Caco-2 (cell line): ENCODE results near the gene TTC17. TPM values are rescaled to one million over a fixed set of nuclear protein-coding genes. Genes with fewer than 3 reads are reported as not detected.

Experiments
- BruUV-seq: library from RNA; stranded (reverse); fragments of 400-500 nt; replicated peaks from 2 replicates; lab custom pipeline; 2021; lab: Mats Ljungman, UMichigan
- CTCF ChIA-PET: fragments of 300-600 bp; sonication (Branson Sonifier 250); formaldehyde crosslinking; loops from one replicate; lab custom pipeline; 2022; ENCODE audit warnings: antibody characterized with exemption; lab: Charles Lee
- POLR2A ChIA-PET: fragments of 300-600 bp; sonication (Branson Sonifier 250); formaldehyde crosslinking; loops from one replicate; lab custom pipeline; 2022; ENCODE audit warnings: antibody characterized with exemption; lab: Charles Lee
- DNase-seq, 2 experiments: peaks; one replicate each; pipeline versions ENCODE4 v3.0.0 to v3.0.0-alpha.2; 2020 to 2022
- H3K27me3 ChIP-seq: replicated peaks from 2 replicates; pipeline ENCODE4 v1.6.0; 2011; ENCODE audit warnings: low read length; ENCODE audit not compliant: control insufficient read depth, insufficient read depth
- H3K36me3 ChIP-seq: 2 replicates; pipeline ENCODE4 v1.5.1; 2011; ENCODE audit warnings: low read length; ENCODE audit not compliant: control insufficient read depth, insufficient read depth
- H3K4me1 ChIP-seq: fragments of 250-450 bp; sonication (Bioruptor Pico); 2 replicates; pipeline ENCODE4 v1.5.1; 2020; ENCODE audit warnings: mild to moderate bottlenecking
- H3K4me3 ChIP-seq: 2 replicates; pipeline ENCODE4 v1.5.1; 2011; ENCODE audit warnings: low read depth, mild to moderate bottlenecking, control low read depth, low read length
- H3K9me3 ChIP-seq: fragments of 250-450 bp; sonication (Bioruptor Pico); 2 replicates; pipeline ENCODE4 v1.5.1; 2020; ENCODE audit warnings: mild to moderate bottlenecking, moderate library complexity
- H3K27ac Mint-ChIP-seq: one replicate; pipeline ENCODE4 v1.8.0; 2022; ENCODE audit warnings: mixed read lengths; ENCODE audit not compliant: unreplicated experiment
- H3K27me3 Mint-ChIP-seq: one replicate; pipeline ENCODE4 v1.8.0; 2022; ENCODE audit warnings: mixed read lengths; ENCODE audit not compliant: insufficient read depth, unreplicated experiment
- H3K36me3 Mint-ChIP-seq: one replicate; pipeline ENCODE4 v1.8.0; 2022; ENCODE audit warnings: mild to moderate bottlenecking, mixed read lengths; ENCODE audit not compliant: insufficient read depth, unreplicated experiment
- H3K4me1 Mint-ChIP-seq: one replicate; pipeline ENCODE4 v1.8.0; 2022; ENCODE audit warnings: low read depth, mixed read lengths; ENCODE audit not compliant: unreplicated experiment
- H3K4me3 Mint-ChIP-seq: one replicate; pipeline ENCODE4 v1.8.0; 2022; ENCODE audit warnings: mild to moderate bottlenecking, moderate library complexity, mixed read lengths; ENCODE audit not compliant: unreplicated experiment
- H3K9me3 Mint-ChIP-seq: one replicate; pipeline ENCODE4 v1.8.0; 2022; ENCODE audit warnings: mixed read lengths; ENCODE audit not compliant: unreplicated experiment
- intact Hi-C: fragments of 100-400 bp; cut with micrococcal nuclease; formaldehyde crosslinking; loops from one replicate; pipeline ENCODE4 v1.10.0; 2022; ENCODE audit not compliant: unreplicated experiment
- total RNA-seq: library from RNA; stranded (reverse); gene quantifications from 2 replicates; pipeline ENCODE4 v1.2.3, GENCODE V29; 2022
- TF ChIP-seq, protein P1 (sequence below), 2 experiments: fragments of 200-600 bp in 1 of 2; IDR thresholded peaks; 1 replicate in 1 of 2; 2 replicates in 1 of 2; pipeline versions ENCODE4 v1.5.1 to v1.8.0; 2011 to 2022; ENCODE audit warnings: antibody characterized with exemption in 1 of 2, control low read depth in 1 of 2, inconsistent platforms in 1 of 2, low read depth in 1 of 2, low read length in 1 of 2, mild to moderate bottlenecking in 1 of 2, moderate library complexity in 1 of 2; ENCODE audit not compliant: insufficient read depth in 1 of 2, severe bottlenecking in 1 of 2, unreplicated experiment in 1 of 2

TTC17 gene
- total RNA-seq, 1 experiment from 2014 or later, result 73.1 TPM

GRCh38 chr11:43507171-43507570 lies 148.5 kb downstream of the TTC17 start:
- Mint-ChIP-seq H3K36me3 (no peaks in the 10 kb centered on the region), H3K27ac (no peak overlapping the region), H3K4me3 (no peak overlapping the region), H3K4me1 (no peaks in the 10 kb centered on the region), H3K9me3 (peaks cover 12% of the 10 kb centered on the region), H3K27me3 (peaks cover 9% of the 10 kb centered on the region)
- Histone ChIP-seq H3K9me3 (no peaks in the 10 kb centered on the region), H3K27me3 (no peaks in the 10 kb centered on the region), H3K4me3 (no peak overlapping the region), H3K36me3 (no peaks in the 10 kb centered on the region), H3K4me1 (no peaks in the 10 kb centered on the region)
- no peak for DNase-seq
- TF ChIP-seq, protein P1, sequence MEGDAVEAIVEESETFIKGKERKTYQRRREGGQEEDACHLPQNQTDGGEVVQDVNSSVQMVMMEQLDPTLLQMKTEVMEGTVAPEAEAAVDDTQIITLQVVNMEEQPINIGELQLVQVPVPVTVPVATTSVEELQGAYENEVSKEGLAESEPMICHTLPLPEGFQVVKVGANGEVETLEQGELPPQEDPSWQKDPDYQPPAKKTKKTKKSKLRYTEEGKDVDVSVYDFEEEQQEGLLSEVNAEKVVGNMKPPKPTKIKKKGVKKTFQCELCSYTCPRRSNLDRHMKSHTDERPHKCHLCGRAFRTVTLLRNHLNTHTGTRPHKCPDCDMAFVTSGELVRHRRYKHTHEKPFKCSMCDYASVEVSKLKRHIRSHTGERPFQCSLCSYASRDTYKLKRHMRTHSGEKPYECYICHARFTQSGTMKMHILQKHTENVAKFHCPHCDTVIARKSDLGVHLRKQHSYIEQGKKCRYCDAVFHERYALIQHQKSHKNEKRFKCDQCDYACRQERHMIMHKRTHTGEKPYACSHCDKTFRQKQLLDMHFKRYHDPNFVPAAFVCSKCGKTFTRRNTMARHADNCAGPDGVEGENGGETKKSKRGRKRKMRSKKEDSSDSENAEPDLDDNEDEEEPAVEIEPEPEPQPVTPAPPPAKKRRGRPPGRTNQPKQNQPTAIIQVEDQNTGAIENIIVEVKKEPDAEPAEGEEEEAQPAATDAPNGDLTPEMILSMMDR (IDR thresholded peaks at IDR 0.05; ENCODE audit: insufficient read depth in 1 of 2, low read depth in 1 of 2, low read length in 1 of 2, severe bottlenecking in 1 of 2, unreplicated experiment in 1 of 2), result no peak
- CTCF ChIA-PET, result interaction anchor here (0.6 kb wide), 1 partner anchor 45 kb away, joined by 4 read pairs; no protein-coding TSS in a partner anchor
- intact Hi-C loops, result loop anchor here (10.0 kb wide), 1 partner anchor 298 kb away; no protein-coding TSS in a partner anchor
- BruUV-seq, result no TSS peak
- POLR2A ChIA-PET, result no interaction called here

DNA sequence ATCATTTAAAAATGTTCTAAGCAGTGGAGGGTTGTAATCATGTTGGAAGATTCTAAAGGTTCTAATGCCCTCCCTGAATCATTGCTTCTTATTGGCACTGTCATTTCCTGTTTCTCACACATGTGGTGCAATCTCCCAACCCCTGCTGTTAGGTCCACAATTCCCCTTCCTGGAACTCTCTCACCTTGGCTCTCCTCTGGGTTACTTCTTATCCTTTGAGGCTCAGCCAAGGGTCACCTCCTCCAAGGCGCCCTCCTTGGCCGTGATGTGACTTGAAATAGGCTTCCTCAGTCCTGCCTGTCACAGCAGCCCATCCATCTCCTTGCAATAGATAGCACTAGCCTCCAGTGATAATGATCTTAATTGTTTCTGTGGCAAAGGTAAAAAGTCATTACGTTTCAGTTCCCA lies 149.8 kb downstream of the TTC17 start:
- Mint-ChIP-seq H3K27me3 (peaks cover 9% of the 10 kb centered on the region), H3K27ac (no peak overlapping the region), H3K9me3 (peaks cover 19% of the 10 kb centered on the region), H3K36me3 (no peaks in the 10 kb centered on the region), H3K4me3 (no peak overlapping the region), H3K4me1 (no peaks in the 10 kb centered on the region)
- intact Hi-C loops, result loop anchor here (10.0 kb wide), 1 partner anchor 296 kb away; no protein-coding TSS in a partner anchor
- ChIA-PET POLR2A (no interaction called here), CTCF (no interaction called here)
- BruUV-seq, result no TSS peak
- Histone ChIP-seq H3K4me3 (no peak overlapping the region), H3K9me3 (no peaks in the 10 kb centered on the region), H3K4me1 (no peaks in the 10 kb centered on the region), H3K36me3 (no peaks in the 10 kb centered on the region), H3K27me3 (no peaks in the 10 kb centered on the region)
- DNase-seq, result no peak
- TF ChIP-seq, protein P1 (IDR thresholded peaks at IDR 0.05; ENCODE audit: insufficient read depth in 1 of 2, low read depth in 1 of 2, low read length in 1 of 2, severe bottlenecking in 1 of 2, unreplicated experiment in 1 of 2), result no peak

- H3K36me3 ChIP-seq, result no peaks in the 10 kb centered on the region
- ChIA-PET POLR2A (no interaction called here), CTCF (no interaction called here)
- Mint-ChIP-seq H3K36me3 (no peaks in the 10 kb centered on the region), H3K9me3 (peaks cover 19% of the 10 kb centered on the region), H3K27me3 (peaks cover 12% of the 10 kb centered on the region), H3K27ac (no peak overlapping the region), H3K4me3 (no peak overlapping the region), H3K4me1 (no peaks in the 10 kb centered on the region)
- TF ChIP-seq, protein P1 (IDR thresholded peaks at IDR 0.05; ENCODE audit: insufficient read depth in 1 of 2, low read depth in 1 of 2, low read length in 1 of 2, severe bottlenecking in 1 of 2, unreplicated experiment in 1 of 2), result no peak
- BruUV-seq, result no TSS peak
- no peaks in the 10 kb centered on the region for H3K4me1 ChIP-seq
- H3K9me3 ChIP-seq, result no peaks in the 10 kb centered on the region
- intact Hi-C loops, result no loop called here
- H3K27me3 ChIP-seq, result no peaks in the 10 kb centered on the region
- DNase-seq, result no peak
- H3K4me3 ChIP-seq, result no peak overlapping the region
Observed at GRCh38 chr11:43511959-43512358, 153.2 kb downstream of the TTC17 start.
